Activated T-helper 9 cell treated with anti-CD3 and anti-CD28 coated beads, Interleukin-2, amount 50 U/mL, for 16 hours (primary cell): ENCODE results near the gene GREB1.

Experiments used
- DNase-seq: peaks from one replicate; pipeline ENCODE4 v3.0.0-alpha.2; 2020; ENCODE audit warnings: low read depth

The GREB1 gene

GRCh38 chr2:11581124-11581796 is 47.4 kb downstream of the GREB1 start:
- no peak for DNase-seq

- DNase-seq: no peak
These were observed 48.2 kb downstream of the GREB1 start for GRCh38 chr2:11581797-11582611.

GRCh38 chr2:11582612-11582861 is 48.7 kb downstream of the GREB1 start:
- DNase-seq: no peak

GRCh38 chr2:11582862-11583752 is 49.3 kb downstream of the GREB1 start:
- DNase-seq: peak; percentile 37

- peak; percentile 72 for DNase-seq
These were observed 50.1 kb downstream of the GREB1 start for GRCh38 chr2:11583840-11584524.

GRCh38 chr2:11584525-11585056 is 50.7 kb downstream of the GREB1 start:
- no peak for DNase-seq

- DNase-seq: no peak
These were observed 51.2 kb downstream of the GREB1 start for GRCh38 chr2:11585071-11585470.

GRCh38 chr2:11588228-11589110 is 54.6 kb downstream of the GREB1 start:
- no peak for DNase-seq

- DNase-seq: no peak
These were observed 55.6 kb downstream of the GREB1 start for GRCh38 chr2:11589316-11589940.

GRCh38 chr2:11590193-11590592 is 56.3 kb downstream of the GREB1 start:
- no peak for DNase-seq

GRCh38 chr2:11591091-11591490 is 57.2 kb downstream of the GREB1 start:
- no peak for DNase-seq

- no peak for DNase-seq
These were observed 59.1 kb downstream of the GREB1 start for GRCh38 chr2:11592671-11593574.

GRCh38 chr2:11596801-11597200 is 63.0 kb downstream of the GREB1 start:
- DNase-seq: no peak

GRCh38 chr2:11597538-11598225 is 63.8 kb downstream of the GREB1 start:
- DNase-seq: no peak

- no peak for DNase-seq
These were observed 64.4 kb downstream of the GREB1 start for GRCh38 chr2:11598228-11598731.

- no peak for DNase-seq
These were observed 68.8 kb downstream of the GREB1 start for GRCh38 chr2:11602563-11603204.

- no peak for DNase-seq
These were observed 76.9 kb downstream of the GREB1 start for GRCh38 chr2:11610624-11611242.

GRCh38 chr2:11611251-11611650 is 77.4 kb downstream of the GREB1 start:
- DNase-seq: no peak
